Measurements from ENCODE around the gene NMNAT2.

- no peak for TF ChIP-seq EZH2phosphoT487 (IDR thresholded peaks at IDR 0.05; ENCODE audit: insufficient read depth, low read depth)
- no peak for TF ChIP-seq EZH2 (IDR thresholded peaks at IDR 0.05; ENCODE audit: insufficient read depth, poor library complexity, severe bottlenecking)
Measured at GRCh38 chr1:183210681-183211080, 207.5 kb downstream of the NMNAT2 start.

Measured in GM23248 (cell line).